GM12892 (cell line): ENCODE data around the gene ESPNL.
"Not testable (repeated sequence)": the region's sequence is repeated elsewhere in the genome, so short reads cannot be mapped to it uniquely, and the experiment has no call there.

Source experiments
- DNase-seq: peaks from one replicate; pipeline ENCODE4 v3.0.0; 2011; ENCODE audit not compliant: insufficient read length
- FAIRE-seq: peaks from 2 replicates; lab custom pipeline; 2011; peaks lifted over from hg19 to GRCh38; lab: Jason Lieb, UNC
- POLR2A ChIP-seq: IDR thresholded peaks from 2 replicates; pipeline ENCODE4 v1.6.1; 2011; ENCODE audit warnings: low read depth, low read length, control low read depth
- POLR2AphosphoS5 ChIP-seq: IDR thresholded peaks from 2 replicates; pipeline ENCODE4 v1.6.1; 2011; ENCODE audit warnings: low read depth, low read length, control low read depth
- TAF1 ChIP-seq: IDR thresholded peaks from 2 replicates; pipeline ENCODE4 v1.6.1; 2011; ENCODE audit warnings: low read depth, mild to moderate bottlenecking, control low read depth, low read length, borderline replicate concordance

Gene ESPNL

GRCh38 chr2:238170386-238171071 is 70.4 kb downstream of the ESPNL start:
- FAIRE-seq: no peak
- TF ChIP-seq POLR2AphosphoS5 (no peak), TAF1 (no peak), POLR2A (no peak)
- no peak for DNase-seq

- DNase-seq, FAIRE-seq: not testable (repeated sequence)
Observed at GRCh38 chr2:238171072-238171431, 70.9 kb downstream of the ESPNL start.

GRCh38 chr2:238171575-238172187 is 71.5 kb downstream of the ESPNL start:
- TF ChIP-seq POLR2AphosphoS5 (no peak), POLR2A (no peak), TAF1 (no peak)
- no peak for DNase-seq
- FAIRE-seq: no peak

DNA sequence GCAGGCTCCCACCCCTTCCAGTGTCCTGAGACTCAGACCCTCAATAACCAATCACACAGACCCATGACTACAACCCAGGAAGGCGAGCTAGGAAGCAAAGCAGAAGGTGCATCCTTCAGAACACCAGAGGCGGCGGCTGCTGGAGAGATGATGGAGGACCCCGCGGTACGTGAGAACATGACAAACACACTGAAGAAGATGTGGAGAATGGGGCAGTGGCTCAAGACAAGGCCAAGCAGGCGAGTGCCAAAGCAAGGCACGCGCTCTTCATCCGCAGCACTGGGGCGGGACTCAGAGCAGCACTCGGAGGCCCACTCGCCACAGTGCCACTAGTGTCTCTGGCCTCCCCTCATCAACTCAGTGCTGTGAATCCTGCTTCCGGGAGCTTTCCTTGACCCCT is 72.3 kb downstream of the ESPNL start:
- FAIRE-seq (no peak), DNase-seq (no peak)
- TF ChIP-seq POLR2A: no peak
- TF ChIP-seq POLR2AphosphoS5: no peak
- no peak for TF ChIP-seq TAF1

DNA sequence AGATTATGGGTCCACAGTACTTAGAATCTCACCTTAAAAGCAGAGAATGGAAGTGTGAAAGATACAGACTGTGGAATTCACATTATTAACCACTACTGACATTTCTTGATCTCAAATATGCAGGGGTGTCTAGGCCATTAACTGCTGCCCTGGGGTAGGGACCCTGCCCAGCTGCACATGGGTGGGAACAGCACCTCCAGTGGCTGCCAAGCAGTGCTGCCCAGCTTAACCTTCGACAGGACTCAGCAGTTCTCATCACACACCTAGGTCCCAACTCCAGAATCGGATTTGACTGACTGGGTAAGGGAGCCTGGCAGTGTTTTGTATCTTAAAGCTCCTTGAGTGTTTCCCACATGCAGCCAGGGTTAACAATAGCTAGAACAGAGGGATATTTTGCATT is 73.6 kb downstream of the ESPNL start:
- DNase-seq (no peak), FAIRE-seq (no peak)
- TF ChIP-seq TAF1 (no peak), POLR2A (no peak), POLR2AphosphoS5 (peak; percentile 29; the same call in 1 of the 2 replicates)

GRCh38 chr2:238174291-238174690 is 74.2 kb downstream of the ESPNL start:
- no peak for TF ChIP-seq TAF1
- TF ChIP-seq POLR2AphosphoS5: no peak
- TF ChIP-seq POLR2A: no peak
- no peak for DNase-seq
- no peak for FAIRE-seq

DNA sequence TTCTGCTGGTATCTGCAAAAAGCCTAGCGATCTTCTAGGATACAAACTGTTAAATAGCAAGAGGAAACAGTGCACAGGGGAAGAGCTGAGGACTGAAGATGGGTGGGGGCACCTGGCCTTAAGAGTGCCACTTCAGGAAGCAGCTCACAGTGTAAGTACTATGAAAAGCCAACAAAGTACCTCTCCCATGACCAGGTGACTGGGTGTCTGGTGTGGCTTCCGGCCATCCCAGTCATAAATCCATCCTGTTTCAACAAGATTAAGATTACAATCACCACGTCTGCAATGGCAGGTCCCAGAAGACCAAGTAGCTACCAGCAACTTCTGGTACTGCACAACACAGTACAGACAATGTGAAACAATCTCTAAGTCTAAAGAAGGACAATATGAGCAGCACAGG is 74.6 kb downstream of the ESPNL start:
- DNase-seq (no peak), FAIRE-seq (no peak)
- TF ChIP-seq POLR2A (no peak), POLR2AphosphoS5 (no peak), TAF1 (no peak)

DNA sequence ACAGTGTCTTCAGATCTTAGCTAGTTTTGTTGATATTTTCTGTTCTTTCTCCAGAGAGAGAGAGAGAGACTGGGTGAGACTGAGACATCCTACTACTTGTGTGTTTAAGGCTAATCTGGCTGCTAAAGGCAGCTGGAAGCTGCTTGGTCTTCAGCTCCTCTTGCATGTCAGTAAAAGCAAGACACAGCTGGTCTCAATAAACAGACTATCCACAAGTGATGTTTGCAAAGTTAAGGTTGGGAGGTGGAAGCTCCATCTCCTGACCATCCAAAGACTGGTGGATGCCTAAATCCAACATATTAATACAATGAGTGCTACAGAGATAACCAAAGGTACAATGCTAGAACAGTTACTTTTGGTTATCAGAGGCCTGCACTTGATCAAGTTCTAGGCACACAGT is 76.5 kb downstream of the ESPNL start:
- FAIRE-seq: no peak
- DNase-seq: no peak
- TF ChIP-seq POLR2AphosphoS5: no peak
- no peak for TF ChIP-seq TAF1
- TF ChIP-seq POLR2A: 0 out of 2 replicates have a peak, but pooled peaks have one; percentile 2

- no peak for FAIRE-seq
- TF ChIP-seq TAF1: no peak
- TF ChIP-seq POLR2A: no peak
- TF ChIP-seq POLR2AphosphoS5: no peak
- no peak for DNase-seq
Observed at GRCh38 chr2:238180554-238180953, 80.4 kb downstream of the ESPNL start.

DNA sequence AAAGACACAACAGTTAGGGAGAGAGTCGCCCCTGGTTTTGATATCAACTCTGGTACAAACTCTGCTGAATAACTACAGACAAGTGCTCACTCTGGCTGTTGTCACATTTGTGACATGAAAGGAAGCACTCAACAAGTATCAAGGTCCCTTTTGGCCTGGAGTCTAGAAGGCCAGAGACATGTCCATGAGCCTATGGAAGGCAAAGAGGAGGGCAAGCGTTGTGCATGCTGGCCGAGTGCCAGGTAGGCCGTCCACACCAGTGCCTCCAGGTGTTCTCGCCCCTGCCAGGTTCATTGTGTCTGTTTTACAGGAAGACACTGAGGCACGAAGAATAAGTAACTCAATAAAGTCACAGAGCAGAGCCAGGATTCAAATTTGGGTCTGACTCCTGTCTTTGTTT is 82.2 kb downstream of the ESPNL start:
- no peak for DNase-seq
- FAIRE-seq: no peak
- TF ChIP-seq POLR2A: no peak
- TF ChIP-seq POLR2AphosphoS5: no peak
- TF ChIP-seq TAF1: no peak
